HepG2 (cell line): ENCODE results near the gene YWHAQ. TPM values are rescaled to one million over a fixed set of nuclear protein-coding genes. Genes with fewer than 3 reads are reported as not detected.

Experiments
- ARNTL ChIP-seq: sonication (generic); formaldehyde crosslinking; IDR thresholded peaks from 2 replicates; pipeline ENCODE4 v1.4.0; 2020; ENCODE audit warnings: mild to moderate bottlenecking, missing genetic modification reagents
- CEBPG ChIP-seq: IDR thresholded peaks from 2 replicates; pipeline ENCODE4 v1.6.1; 2016
- GABPA ChIP-seq, 2 experiments: IDR thresholded peaks; 2 replicates each; pipeline ENCODE4 v1.6.1; 2011 to 2016; ENCODE audit warnings: low read depth in 2 of 2, low read length in 1 of 2, missing biosample characterization in 1 of 2, missing genetic modification characterization in 1 of 2
- IKZF4 ChIP-seq: sonication (generic); formaldehyde crosslinking; IDR thresholded peaks from 2 replicates; pipeline ENCODE4 v1.5.1; 2020; ENCODE audit warnings: borderline replicate concordance, mild to moderate bottlenecking, low read depth, missing genetic modification reagents; ENCODE audit errors: not compliant biosample characterization
- IRF1 ChIP-seq: sonication (generic); formaldehyde crosslinking; IDR thresholded peaks from 2 replicates; pipeline ENCODE4 v1.4.0; 2020; ENCODE audit warnings: low read depth, mild to moderate bottlenecking, missing genetic modification reagents
- NFATC3 ChIP-seq: sonication (generic); formaldehyde crosslinking; IDR thresholded peaks from 2 replicates; pipeline ENCODE4 v1.5.1; 2020; ENCODE audit warnings: mild to moderate bottlenecking, missing genetic modification reagents
- NR1H2 ChIP-seq: sonication (generic); formaldehyde crosslinking; IDR thresholded peaks from 2 replicates; pipeline ENCODE4 v1.8.1; 2022; ENCODE audit warnings: low read depth, missing genetic modification reagents, borderline replicate concordance
- SMAD9 ChIP-seq: sonication (generic); formaldehyde crosslinking; IDR thresholded peaks from 2 replicates; pipeline ENCODE4 v1.5.1; 2020; ENCODE audit warnings: mild to moderate bottlenecking, missing genetic modification reagents
- SP1 ChIP-seq, 2 experiments: fragments of 450-650 bp in 1 of 2; sonication (generic) in 1 of 2; formaldehyde crosslinking in 1 of 2; IDR thresholded peaks; 2 replicates each; pipeline versions ENCODE4 v1.4.0 to v1.6.1; 2016 to 2020; ENCODE audit warnings: missing genetic modification reagents in 1 of 2
- USF2 ChIP-seq, 2 experiments: sonication (generic) in 1 of 2; formaldehyde crosslinking in 1 of 2; IDR thresholded peaks; 2 replicates each; pipeline versions ENCODE4 v1.5.1 to v1.6.1; 2011 to 2020; ENCODE audit warnings: borderline replicate concordance in 1 of 2, low read depth in 1 of 2, low read length in 1 of 2, mild to moderate bottlenecking in 1 of 2, missing genetic modification reagents in 1 of 2, moderate library complexity in 1 of 2
- ZBTB49 ChIP-seq: sonication (generic); formaldehyde crosslinking; IDR thresholded peaks from 2 replicates; pipeline ENCODE4 v1.4.0; 2020; ENCODE audit warnings: missing genetic modification reagents, borderline replicate concordance
- ZFP90 ChIP-seq: sonication (generic); formaldehyde crosslinking; IDR thresholded peaks from 2 replicates; pipeline ENCODE4 v1.8.0; 2022; ENCODE audit warnings: missing genetic modification reagents, mild to moderate bottlenecking, inconsistent platforms, borderline replicate concordance
- ZNF224 ChIP-seq: sonication (generic); formaldehyde crosslinking; IDR thresholded peaks from 2 replicates; pipeline ENCODE4 v1.5.0; 2020; ENCODE audit warnings: mild to moderate bottlenecking, missing genetic modification reagents
- ZNF230 ChIP-seq: sonication (generic); formaldehyde crosslinking; IDR thresholded peaks from 2 replicates; pipeline ENCODE4 v1.4.0; 2020; ENCODE audit warnings: mild to moderate bottlenecking, missing genetic modification reagents
- ZNF530 ChIP-seq: sonication (generic); formaldehyde crosslinking; IDR thresholded peaks from 2 replicates; pipeline ENCODE4 v1.5.0; 2020; ENCODE audit warnings: low read depth, mild to moderate bottlenecking, missing genetic modification reagents
- ZNF629 ChIP-seq: sonication (generic); formaldehyde crosslinking; conservative IDR thresholded peaks from 2 replicates; pipeline ENCODE4 v1.5.0; 2020; ENCODE audit warnings: missing genetic modification reagents
- ZNF678 ChIP-seq: sonication (generic); formaldehyde crosslinking; IDR thresholded peaks from 2 replicates; pipeline ENCODE4 v1.4.0; 2020; ENCODE audit warnings: mild to moderate bottlenecking, missing genetic modification reagents
- ZSCAN22 ChIP-seq: sonication (generic); formaldehyde crosslinking; IDR thresholded peaks from 2 replicates; pipeline ENCODE4 v1.4.0; 2020; ENCODE audit warnings: mild to moderate bottlenecking, missing genetic modification reagents
- ZSCAN29 ChIP-seq: sonication (generic); formaldehyde crosslinking; conservative IDR thresholded peaks from 2 replicates; pipeline ENCODE4 v1.4.0; 2020; ENCODE audit warnings: mild to moderate bottlenecking, missing genetic modification reagents
- polyA plus RNA-seq, 8 experiments: library from polyadenylated mRNA; depleted of rRNA in 3 of 8; stranded (reverse) in 7 of 8; unstranded in 1 of 8; fragments of >200 nt; fragmentation: Illumina TruSeq in 4 of 8; extraction: Trizol in 4 of 8; gene quantifications; 2 replicates each; pipeline versions ENCODE4 v1.2.1 to v1.2.3, GENCODE V29; 2011 to 2016; ENCODE audit warnings: low read depth in 4 of 8, missing spikeins in 1 of 8, mixed read lengths in 1 of 8; ENCODE audit not compliant: insufficient read depth in 1 of 8
- total RNA-seq, 5 experiments: library from RNA; depleted of rRNA; stranded (reverse); fragments of >200 nt; fragmentation: Illumina TruSeq; extraction: Trizol; gene quantifications; 2 replicates each; pipeline ENCODE4 v1.2.3, GENCODE V29; 2016; ENCODE audit warnings: low read depth in 1 of 5
- TF ChIP-seq, protein P1 (sequence below): IDR thresholded peaks from 2 replicates; pipeline ENCODE4 v1.6.1; 2016; ENCODE audit warnings: control low read depth

Gene YWHAQ
- total and polyA plus RNA-seq, 2 of the 13 experiments (the other 11 are each of a cell fraction or from before 2014, with no cell fraction given), result 160 to 304 TPM

DNA sequence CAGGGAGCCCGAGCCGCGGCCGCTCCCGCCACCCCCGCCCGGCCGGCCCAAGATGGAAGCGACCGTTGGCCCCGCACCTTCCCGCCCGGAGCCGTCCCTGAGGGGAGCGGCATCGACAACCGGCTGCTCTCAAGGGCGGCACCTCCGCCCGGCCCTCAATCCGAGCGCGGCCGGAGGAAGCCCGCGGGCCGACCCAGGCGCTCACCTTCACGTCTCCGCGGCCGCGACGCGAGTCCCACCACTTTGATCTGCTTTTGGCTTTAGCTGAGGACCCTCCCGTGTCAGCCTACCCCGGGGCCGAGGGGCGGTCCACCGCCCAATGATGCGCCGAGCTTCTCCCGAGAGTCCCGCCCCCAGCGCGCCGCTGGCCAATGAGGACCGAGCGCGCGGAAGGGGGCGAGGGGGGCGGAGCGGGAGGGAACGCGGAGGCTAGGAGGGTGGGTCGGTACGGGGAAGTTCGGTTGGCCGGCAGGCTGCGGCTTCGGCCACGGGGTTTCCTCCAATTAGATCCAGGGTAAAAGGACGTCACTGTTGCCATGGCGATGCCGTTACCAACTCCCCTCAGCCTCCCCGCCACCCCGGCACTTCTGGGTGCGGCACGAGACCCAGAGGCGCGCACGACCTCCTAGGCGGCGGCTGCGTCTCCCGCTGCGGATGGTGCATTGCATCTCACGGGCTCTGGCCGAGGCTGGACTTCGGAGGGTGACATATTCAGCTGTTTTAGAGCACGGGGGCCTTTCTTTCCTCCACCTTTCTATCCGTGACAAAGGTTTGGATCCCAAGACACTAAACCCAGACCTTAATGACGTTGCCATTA is at the start of gene YWHAQ (continued):
- TF ChIP-seq ZNF530 (CRISPR knock-in tag) (no peak), ZNF230 (peak; percentile 83), NFATC3 (CRISPR knock-in tag) (peak; percentile 76; the same call in 1 of the 2 replicates), ARNTL (CRISPR knock-in tag) (peak; percentile 72), ZNF678 (CRISPR knock-in tag) (no peak; the same call in 1 of the 2 replicates), ZFP90 (CRISPR knock-in tag) (no peak; the same call in 1 of the 2 replicates), CEBPG (no peak), ZSCAN22 (no peak; the same call in 1 of the 2 replicates), ZNF224 (CRISPR knock-in tag) (peak; percentile 26; the same call in 1 of the 2 replicates), IRF1 (CRISPR knock-in tag) (0 out of 2 replicates have a peak, but pooled peaks have one; percentile 35), ZBTB49 (CRISPR knock-in tag) (no peak; the same call in 1 of the 2 replicates), NR1H2 (no peak), ZSCAN29 (CRISPR knock-in tag) (peak; percentile 64; the same call in 1 of the 2 replicates), ZNF629 (CRISPR knock-in tag) (no peak), SMAD9 (CRISPR knock-in tag) (0 out of 2 replicates have a peak, but pooled peaks have one; percentile 56), SP1 (IDR thresholded peaks at IDR 0.05) (no peak), SP1 (CRISPR knock-in tag; IDR thresholded peaks at IDR 0.05) (peak; percentile 99), USF2 (IDR thresholded peaks at IDR 0.05; ENCODE audit: low read depth, low read length) (0 out of 2 replicates have a peak, but pooled peaks have one; percentile 29), USF2 (CRISPR knock-in tag; IDR thresholded peaks at IDR 0.05; ENCODE audit: borderline replicate concordance) (no peak), IKZF4 (CRISPR knock-in tag) (no peak), GABPA (IDR thresholded peaks at IDR 0.05; ENCODE audit: low read depth, low read length) (no peak), GABPA (CRISPR knock-in tag; IDR thresholded peaks at IDR 0.05; ENCODE audit: low read depth) (peak; percentile 9; the same call in 1 of the 2 replicates)
- TF ChIP-seq, protein P1, sequence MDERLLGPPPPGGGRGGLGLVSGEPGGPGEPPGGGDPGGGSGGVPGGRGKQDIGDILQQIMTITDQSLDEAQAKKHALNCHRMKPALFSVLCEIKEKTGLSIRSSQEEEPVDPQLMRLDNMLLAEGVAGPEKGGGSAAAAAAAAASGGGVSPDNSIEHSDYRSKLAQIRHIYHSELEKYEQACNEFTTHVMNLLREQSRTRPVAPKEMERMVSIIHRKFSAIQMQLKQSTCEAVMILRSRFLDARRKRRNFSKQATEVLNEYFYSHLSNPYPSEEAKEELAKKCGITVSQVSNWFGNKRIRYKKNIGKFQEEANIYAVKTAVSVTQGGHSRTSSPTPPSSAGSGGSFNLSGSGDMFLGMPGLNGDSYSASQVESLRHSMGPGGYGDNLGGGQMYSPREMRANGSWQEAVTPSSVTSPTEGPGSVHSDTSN (CRISPR knock-in tag), result 0 out of 2 replicates have a peak, but pooled peaks have one; percentile 27
